CD14-positive monocyte (primary cell): ENCODE results near the gene LLCFC1. TPM values are rescaled to one million over a fixed set of nuclear protein-coding genes. Genes with fewer than 3 reads are reported as not detected.

Experiments used
- DNase-seq, 3 donors: peaks; one replicate each; pipeline ENCODE4 v3.0.0-alpha.2; 2011 to 2022
- H2AFZ ChIP-seq: 2 replicates; pipeline ENCODE4 v1.6.0; 2012; ENCODE audit warnings: mild to moderate bottlenecking, low read depth, low read length, inconsistent platforms; ENCODE audit not compliant: insufficient read depth, poor library complexity, severe bottlenecking
- H3K27ac ChIP-seq, 2 donors: 1 replicate in 1 of 2; 2 replicates in 1 of 2; pipeline ENCODE4 v1.5.1; 2012 to 2013; ENCODE audit warnings: low read length in 2 of 2, control low read depth in 1 of 2, inconsistent platforms in 1 of 2, low read depth in 1 of 2, mild to moderate bottlenecking in 1 of 2
- H3K27me3 ChIP-seq, 2 donors: one replicate each; pipeline versions ENCODE4 v1.6.0 to v1.6.1; 2011 to 2013; ENCODE audit warnings: low read length in 2 of 2; ENCODE audit not compliant: control insufficient read depth in 2 of 2, insufficient read depth in 2 of 2
- H3K36me3 ChIP-seq, 2 donors: replicated peaks in 1 of 2; 1 replicate in 1 of 2; 2 replicates in 1 of 2; pipeline versions ENCODE4 v1.5.1 to v1.6.1; 2012 to 2013; ENCODE audit warnings: low read length in 2 of 2, control low read depth in 1 of 2, inconsistent platforms in 1 of 2, mild to moderate bottlenecking in 1 of 2; ENCODE audit not compliant: insufficient read depth in 2 of 2, control insufficient read depth in 1 of 2
- H3K4me1 ChIP-seq, 2 donors: 1 replicate in 1 of 2; 2 replicates in 1 of 2; pipeline versions ENCODE4 v1.5.1 to v1.6.1; 2012 to 2013; ENCODE audit warnings: low read length in 2 of 2, control low read depth in 1 of 2, inconsistent platforms in 1 of 2, mild to moderate bottlenecking in 1 of 2, moderate library complexity in 1 of 2; ENCODE audit not compliant: insufficient read depth in 2 of 2, control insufficient read depth in 1 of 2
- H3K4me2 ChIP-seq: replicated peaks from 2 replicates; pipeline ENCODE3; 2012; ENCODE audit warnings: low read length, moderate library complexity, mild to moderate bottlenecking; ENCODE audit not compliant: poor library complexity, severe bottlenecking; ENCODE audit errors: extremely low read depth
- H3K4me3 ChIP-seq, 3 experiments: fragments of 200-600 bp in 1 of 3; sonication (generic) in 1 of 3; replicated peaks in 1 of 3; 1 replicate in 2 of 3; 2 replicates in 1 of 3; pipeline ENCODE4 v1.5.1; 2011 to 2013; ENCODE audit warnings: low read length in 3 of 3, mild to moderate bottlenecking in 3 of 3, control low read depth in 2 of 3, low read depth in 2 of 3, inconsistent platforms in 1 of 3, moderate library complexity in 1 of 3
- H3K79me2 ChIP-seq: 2 replicates; pipeline ENCODE4 v1.6.0; 2012; ENCODE audit warnings: mild to moderate bottlenecking, control low read depth, inconsistent platforms, low read length, moderate library complexity; ENCODE audit not compliant: insufficient read depth
- H3K9ac ChIP-seq: 2 replicates; pipeline ENCODE4 v1.6.0; 2017; ENCODE audit warnings: low read length, mild to moderate bottlenecking; ENCODE audit not compliant: insufficient read depth, poor library complexity, severe bottlenecking
- H3K9me3 ChIP-seq, 2 donors: replicated peaks in 1 of 2; 1 replicate in 1 of 2; 2 replicates in 1 of 2; pipeline versions ENCODE4 v1.5.1 to v1.6.1; 2012 to 2013; ENCODE audit warnings: low read length in 2 of 2, control low read depth in 1 of 2; ENCODE audit not compliant: control insufficient read depth in 1 of 2, insufficient read depth in 1 of 2
- H4K20me1 ChIP-seq: 2 replicates; pipeline ENCODE4 v1.6.0; 2012; ENCODE audit warnings: mild to moderate bottlenecking, low read length, control low read depth, moderate library complexity; ENCODE audit not compliant: insufficient read depth
- H3K27ac Mint-ChIP-seq, 7 donors: one replicate each; pipeline ENCODE4 v1.8.0; 2020; ENCODE audit warnings: mild to moderate bottlenecking in 7 of 7, mixed read lengths in 7 of 7, moderate library complexity in 6 of 7, inconsistent platforms in 2 of 7
- H3K27me3 Mint-ChIP-seq, 3 donors: one replicate each; pipeline ENCODE4 v1.8.0; 2021 to 2022; ENCODE audit warnings: low read depth in 3 of 3, mild to moderate bottlenecking in 3 of 3, mixed read lengths in 3 of 3, moderate library complexity in 3 of 3, inconsistent platforms in 1 of 3
- H3K36me3 Mint-ChIP-seq, 2 donors: one replicate each; pipeline ENCODE4 v1.8.0; 2020; ENCODE audit warnings: mixed read lengths in 2 of 2, inconsistent platforms in 1 of 2, mild to moderate bottlenecking in 1 of 2
- H3K4me1 Mint-ChIP-seq: one replicate; pipeline ENCODE4 v1.8.0; 2020; ENCODE audit warnings: mild to moderate bottlenecking, mixed read lengths
- H3K4me3 Mint-ChIP-seq, 2 donors: one replicate each; pipeline ENCODE4 v1.8.0; 2020; ENCODE audit warnings: mild to moderate bottlenecking in 2 of 2, mixed read lengths in 2 of 2, moderate library complexity in 1 of 2
- H3K9me3 Mint-ChIP-seq, 7 donors: one replicate each; pipeline ENCODE4 v1.8.0; 2020 to 2022; ENCODE audit warnings: mixed read lengths in 7 of 7, mild to moderate bottlenecking in 6 of 7, moderate library complexity in 6 of 7, inconsistent platforms in 2 of 7
- CTCF ChIP-seq: fragments of 200-600 bp; IDR thresholded peaks from one replicate; pipeline ENCODE4 v1.8.0; 2022; ENCODE audit warnings: antibody characterized with exemption, mild to moderate bottlenecking
- WGBS: methylation state at CpG from one replicate; pipeline ENCODE4 v1.1.5; 2013; ENCODE audit warnings: missing lambda C conversion rate; ENCODE audit not compliant: insufficient coverage; 5-methylcytosine and 5-hydroxymethylcytosine counted together
- intact Hi-C, 2 donors: fragments of 100-400 bp; cut with micrococcal nuclease; formaldehyde crosslinking; loops; one replicate each; pipeline versions ENCODE4 v1.15.0 to v1.15.1; 2023
- polyA plus RNA-seq, 3 donors: library from polyadenylated mRNA; depleted of rRNA in 1 of 3; unstranded in 2 of 3; stranded (reverse) in 1 of 3; fragments of 300-500 nt in 2 of 3; fragments of >200 nt in 1 of 3; fragmentation: Illumina TruSeq in 2 of 3; gene quantifications; 1 replicate in 2 of 3; 2 replicates in 1 of 3; pipeline ENCODE4 v1.2.3, GENCODE V29; 2012 to 2021

LLCFC1 gene
- polyA plus RNA-seq, 3 donors = 0.84 TPM; not detected in 2

GRCh38 chr7:142905759-142906158 lies 33.5 kb upstream of the LLCFC1 start:
- no peaks in the 10 kb centered on the region for H4K20me1 ChIP-seq
- Mint-ChIP-seq H3K36me3 (no peaks in the 10 kb centered on the region), H3K4me3 (no peak overlapping the region), H3K9me3 (peaks cover 2 to 10% (median 6%) of the 10 kb centered on the region in 7 donors), H3K4me1 (peaks cover 24% of the 10 kb centered on the region), H3K27ac (no peak overlapping the region), H3K27me3 (peaks cover 1 to 2% (median 1%) of the 10 kb centered on the region in 3 donors)
- H3K27me3 ChIP-seq = no peaks in the 10 kb centered on the region
- intact Hi-C loops = no loop called here
- DNase-seq = no peak
- H3K9me3 ChIP-seq = peaks cover 4 to 8% of the 10 kb centered on the region in 2 donors
- H2AFZ ChIP-seq = no peak overlapping the region
- H3K79me2 ChIP-seq = no peaks in the 10 kb centered on the region
- H3K4me2 ChIP-seq = no peak overlapping the region
- H3K4me3 ChIP-seq = no peak overlapping the region
- no peak overlapping the region for H3K9ac ChIP-seq
- WGBS = 89% methylated on average over 2 of the region's 2 CpGs
- H3K4me1 ChIP-seq = peaks cover 24 to 25% of the 10 kb centered on the region in 2 donors
- no peak overlapping the region for H3K27ac ChIP-seq
- TF ChIP-seq CTCF = no peak
- H3K36me3 ChIP-seq = no peaks in the 10 kb centered on the region

- no CpG with 5 or more reads among the region's 2 CpGs for WGBS
- H3K4me3 Mint-ChIP-seq = no peak overlapping the region
- intact Hi-C loops = no loop called here
These were observed 32.6 kb upstream of the LLCFC1 start for GRCh38 chr7:142906643-142907042.

More at GRCh38 chr7:142906643-142907042, 32.6 kb upstream of the LLCFC1 start:
- Histone ChIP-seq H3K79me2 (no peaks in the 10 kb centered on the region), H3K9ac (no peak overlapping the region), H2AFZ (no peak overlapping the region), H3K4me3 (no peak overlapping the region), H4K20me1 (no peaks in the 10 kb centered on the region), H3K27ac (no peak overlapping the region), H3K36me3 (no peaks in the 10 kb centered on the region), H3K27me3 (no peaks in the 10 kb centered on the region), H3K4me1 (peaks cover 28 to 33% of the 10 kb centered on the region in 2 donors), H3K4me2 (no peak overlapping the region), H3K9me3 (peaks cover 4 to 8% of the 10 kb centered on the region in 2 donors)
- H3K36me3 Mint-ChIP-seq = no peaks in the 10 kb centered on the region
- no peak for TF ChIP-seq CTCF
- no peak for DNase-seq
- peaks cover 31% of the 10 kb centered on the region for H3K4me1 Mint-ChIP-seq
- H3K27ac Mint-ChIP-seq = peak overlapping the region in 2 of 7 donors; percentile 20 to 26
- H3K9me3 Mint-ChIP-seq = peaks cover 2 to 10% (median 6%) of the 10 kb centered on the region in 7 donors
- H3K27me3 Mint-ChIP-seq = peaks cover 0 to 1% (median 0%) of the 10 kb centered on the region in 3 donors
